ENCODE results near the gene TAB2. TPM values are rescaled to one million over a fixed set of nuclear protein-coding genes. Genes with fewer than 3 reads are reported as not detected.

Gene TAB2
- total RNA-seq, 1 experiment from 2014 or later, result 56.2 TPM

DNA sequence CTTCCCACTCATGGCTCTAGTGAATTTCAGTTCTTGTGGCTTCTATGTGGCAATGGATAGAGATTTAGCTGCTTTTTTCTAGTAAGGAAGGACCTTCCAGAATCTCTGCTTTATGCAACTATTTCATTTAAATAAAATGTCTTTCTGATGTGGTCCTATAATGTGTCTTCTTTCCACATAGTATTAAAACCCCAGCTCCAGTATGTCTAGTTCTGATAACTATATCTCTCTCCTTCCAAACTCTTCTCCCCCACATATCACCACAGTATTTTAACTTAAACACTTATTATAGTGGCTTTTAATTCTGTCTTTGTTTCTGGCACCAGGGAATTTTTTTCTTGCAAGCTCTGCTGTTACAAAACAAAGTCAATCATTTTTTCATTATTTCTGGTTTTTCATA lies 41.9 kb downstream of the TAB2 start:
- Mint-ChIP-seq H3K36me3 (ENCODE audit: insufficient read depth in 1 of 3, low read depth in 3 of 3) (peaks cover 2 to 9% (median 7%) of the 10 kb centered on the region in 3 experiments; a peak in 6 of 7 replicates), H3K9me3 (no peaks in the 10 kb centered on the region), H3K27me3 (ENCODE audit: low read depth) (no peaks in the 10 kb centered on the region), H3K4me1 (peaks cover 25 to 32% of the 10 kb centered on the region in 2 experiments), H3K27ac (no peak overlapping the region), H3K4me3 (no peak overlapping the region)
- Histone ChIP-seq H3K27ac (ENCODE audit: insufficient read length, low read depth, low read length) (no peak overlapping the region), H4K91ac (ENCODE audit: insufficient read length, low read depth, low read length) (no peak overlapping the region), H3K4me2 (ENCODE audit: insufficient read depth, insufficient read length, low read length) (no peak overlapping the region), H3K4ac (ENCODE audit: low read depth, low read length) (no peak overlapping the region), H2BK5ac (ENCODE audit: insufficient read length, low read length) (no peak overlapping the region), H3K9ac (ENCODE audit: extremely low read depth, insufficient read length, low read length) (no peak overlapping the region), H3K9me3 (ENCODE audit: control insufficient read depth, low read depth, low read length) (no peaks in the 10 kb centered on the region), H3K23ac (ENCODE audit: insufficient read length, low read depth, low read length) (no peak overlapping the region), H4K8ac (replicated peaks; ENCODE audit: insufficient read length, low read depth, low read length) (no peak overlapping the region), H2BK120ac (ENCODE audit: low read depth, low read length, poor library complexity, severe bottlenecking) (no peak overlapping the region), H3K79me2 (ENCODE audit: insufficient read depth, low read length) (peaks cover 14% of the 10 kb centered on the region; the same call in 1 of the 2 replicates), H3K23me2 (ENCODE audit: insufficient read length, low read depth, low read length, poor library complexity, severe bottlenecking) (no peaks in the 10 kb centered on the region), H2AFZ (ENCODE audit: low read length) (no peak overlapping the region), H2BK12ac (ENCODE audit: insufficient read length, low read depth, low read length) (no peak overlapping the region), H2AK5ac (ENCODE audit: insufficient read length, low read length) (no peak overlapping the region), H2BK20ac (ENCODE audit: low read depth, low read length, poor library complexity, severe bottlenecking) (no peak overlapping the region), H3K79me1 (ENCODE audit: insufficient read depth, low read depth, low read length, poor library complexity, severe bottlenecking) (peaks cover 7% of the 10 kb centered on the region), H3K56ac (ENCODE audit: insufficient read length, low read depth, low read length) (no peak overlapping the region), H3K18ac (ENCODE audit: insufficient read length, low read depth, low read length) (no peak overlapping the region), H3T11ph (ENCODE audit: low read length) (no peak overlapping the region), H4K5ac (ENCODE audit: insufficient read length, low read depth, low read length) (no peak overlapping the region), H4K20me1 (ENCODE audit: control insufficient read depth, insufficient read depth, insufficient read length) (no peaks in the 10 kb centered on the region), H3K27me3 (ENCODE audit: insufficient read depth, low read length) (no peaks in the 10 kb centered on the region), H3K4me1 (ENCODE audit: insufficient read depth, low read length) (peaks cover 3% of the 10 kb centered on the region; the same call in 1 of the 2 replicates), H3K14ac (ENCODE audit: insufficient read depth, low read length) (no peak overlapping the region), H2BK15ac (ENCODE audit: low read depth, low read length) (no peak overlapping the region)
- no peak for DNase-seq
- TF ChIP-seq, protein P1, sequence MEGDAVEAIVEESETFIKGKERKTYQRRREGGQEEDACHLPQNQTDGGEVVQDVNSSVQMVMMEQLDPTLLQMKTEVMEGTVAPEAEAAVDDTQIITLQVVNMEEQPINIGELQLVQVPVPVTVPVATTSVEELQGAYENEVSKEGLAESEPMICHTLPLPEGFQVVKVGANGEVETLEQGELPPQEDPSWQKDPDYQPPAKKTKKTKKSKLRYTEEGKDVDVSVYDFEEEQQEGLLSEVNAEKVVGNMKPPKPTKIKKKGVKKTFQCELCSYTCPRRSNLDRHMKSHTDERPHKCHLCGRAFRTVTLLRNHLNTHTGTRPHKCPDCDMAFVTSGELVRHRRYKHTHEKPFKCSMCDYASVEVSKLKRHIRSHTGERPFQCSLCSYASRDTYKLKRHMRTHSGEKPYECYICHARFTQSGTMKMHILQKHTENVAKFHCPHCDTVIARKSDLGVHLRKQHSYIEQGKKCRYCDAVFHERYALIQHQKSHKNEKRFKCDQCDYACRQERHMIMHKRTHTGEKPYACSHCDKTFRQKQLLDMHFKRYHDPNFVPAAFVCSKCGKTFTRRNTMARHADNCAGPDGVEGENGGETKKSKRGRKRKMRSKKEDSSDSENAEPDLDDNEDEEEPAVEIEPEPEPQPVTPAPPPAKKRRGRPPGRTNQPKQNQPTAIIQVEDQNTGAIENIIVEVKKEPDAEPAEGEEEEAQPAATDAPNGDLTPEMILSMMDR (conservative IDR thresholded peaks at IDR 0.05), result no peak
